ENCODE data around the gene TENM3.

DNA sequence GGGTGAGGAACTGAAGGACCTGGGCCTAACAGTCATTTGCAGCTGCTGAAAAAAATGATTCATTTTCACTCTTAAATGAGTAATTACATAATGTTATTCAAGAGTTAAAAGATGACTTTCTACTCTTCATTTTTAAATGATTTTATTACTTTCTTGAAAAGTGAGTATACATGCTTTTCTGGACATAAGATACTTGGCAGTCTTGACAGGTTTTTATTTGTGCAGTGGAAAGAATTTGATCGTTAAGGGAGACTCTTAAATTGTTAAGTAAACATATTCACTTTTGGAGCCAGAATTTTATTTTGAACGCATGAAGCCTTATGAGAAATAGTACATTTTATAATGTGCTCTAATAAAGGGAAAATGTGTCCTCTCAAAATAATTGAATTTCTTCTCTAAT, 245.7 kb downstream of the TENM3 start:
- TF ChIP-seq, protein P1, sequence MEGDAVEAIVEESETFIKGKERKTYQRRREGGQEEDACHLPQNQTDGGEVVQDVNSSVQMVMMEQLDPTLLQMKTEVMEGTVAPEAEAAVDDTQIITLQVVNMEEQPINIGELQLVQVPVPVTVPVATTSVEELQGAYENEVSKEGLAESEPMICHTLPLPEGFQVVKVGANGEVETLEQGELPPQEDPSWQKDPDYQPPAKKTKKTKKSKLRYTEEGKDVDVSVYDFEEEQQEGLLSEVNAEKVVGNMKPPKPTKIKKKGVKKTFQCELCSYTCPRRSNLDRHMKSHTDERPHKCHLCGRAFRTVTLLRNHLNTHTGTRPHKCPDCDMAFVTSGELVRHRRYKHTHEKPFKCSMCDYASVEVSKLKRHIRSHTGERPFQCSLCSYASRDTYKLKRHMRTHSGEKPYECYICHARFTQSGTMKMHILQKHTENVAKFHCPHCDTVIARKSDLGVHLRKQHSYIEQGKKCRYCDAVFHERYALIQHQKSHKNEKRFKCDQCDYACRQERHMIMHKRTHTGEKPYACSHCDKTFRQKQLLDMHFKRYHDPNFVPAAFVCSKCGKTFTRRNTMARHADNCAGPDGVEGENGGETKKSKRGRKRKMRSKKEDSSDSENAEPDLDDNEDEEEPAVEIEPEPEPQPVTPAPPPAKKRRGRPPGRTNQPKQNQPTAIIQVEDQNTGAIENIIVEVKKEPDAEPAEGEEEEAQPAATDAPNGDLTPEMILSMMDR (IDR thresholded peaks at IDR 0.05), result no peak
- TF ChIP-seq POLR2A (IDR thresholded peaks at IDR 0.05), result no peak

Measured in esophagus squamous epithelium (tissue), 4 donors.